T-cell (primary cell): ENCODE results near the gene RSPH10B2. TPM values are rescaled to one million over a fixed set of nuclear protein-coding genes. Genes with fewer than 3 reads are reported as not detected.
"Not testable (repeated sequence)": the region's sequence is repeated elsewhere in the genome, so short reads cannot be mapped to it uniquely, and the experiment has no call there.

ENCODE experiments used
- ATAC-seq, 4 experiments: fragments of 200-7000 bp in 3 of 4; fragments of 150-1000 bp in 1 of 4; cut with Tn5 transposase; replicated peaks in 1 of 4; 1 replicate in 3 of 4; 2 replicates in 1 of 4; pipeline ENCODE4 v1.10.0; 2021; ENCODE audit warnings: moderate library complexity in 3 of 4, mild to moderate bottlenecking in 2 of 4, moderate number of reproducible peaks in 1 of 4
- CTCF ChIA-PET, 2 donors: fragments of 300-600 bp; sonication (Branson Sonifier 250); formaldehyde crosslinking; loops; one replicate each; lab custom pipeline; 2022; ENCODE audit warnings: antibody characterized with exemption in 2 of 2; lab: Charles Lee
- POLR2A ChIA-PET, 2 donors: fragments of 300-600 bp; sonication (Branson Sonifier 250); formaldehyde crosslinking; loops; one replicate each; lab custom pipeline; 2022; ENCODE audit warnings: antibody characterized with exemption in 2 of 2; lab: Charles Lee
- DNase-seq, 35 experiments: peaks; one replicate each; pipeline versions ENCODE4 v3.0.0 to v3.0.0-alpha.2; 2013 to 2023
- H3K27ac ChIP-seq: one replicate; pipeline ENCODE4 v1.5.1; 2013; ENCODE audit warnings: low read length
- H3K27me3 ChIP-seq, 2 experiments: replicated peaks in 1 of 2; 1 replicate in 1 of 2; 2 replicates in 1 of 2; pipeline versions ENCODE4 v1.6.1 to v1.7.0; 2013; ENCODE audit warnings: low read length in 1 of 2, mixed read lengths in 1 of 2; ENCODE audit not compliant: control insufficient read depth in 2 of 2, insufficient read depth in 2 of 2; ENCODE audit errors: extremely low read depth in 1 of 2
- H3K36me3 ChIP-seq, 2 donors: 1 replicate in 1 of 2; 2 replicates in 1 of 2; pipeline versions ENCODE4 v1.6.1 to v1.7.0; 2013; ENCODE audit warnings: low read length in 1 of 2; ENCODE audit not compliant: control insufficient read depth in 2 of 2, insufficient read depth in 1 of 2; ENCODE audit errors: extremely low read depth in 1 of 2
- H3K4me1 ChIP-seq, 2 experiments: 1 replicate in 1 of 2; 2 replicates in 1 of 2; pipeline versions ENCODE4 v1.6.1 to v1.7.0; 2013; ENCODE audit warnings: low read length in 2 of 2, mixed read lengths in 1 of 2; ENCODE audit not compliant: insufficient read depth in 2 of 2, control insufficient read depth in 1 of 2; ENCODE audit errors: extremely low read depth in 1 of 2
- H3K4me3 ChIP-seq, 2 donors: 1 replicate in 1 of 2; 2 replicates in 1 of 2; pipeline versions ENCODE4 v1.5.1 to v1.7.0; 2013; ENCODE audit warnings: mild to moderate bottlenecking in 2 of 2, low read length in 1 of 2, moderate library complexity in 1 of 2; ENCODE audit not compliant: control insufficient read depth in 1 of 2; ENCODE audit errors: extremely low read depth in 1 of 2
- H3K9me3 ChIP-seq: 2 replicates; pipeline ENCODE4 v1.7.0; 2013
- H3K27ac Mint-ChIP-seq, 2 donors: one replicate each; pipeline ENCODE4 v1.8.0; 2020 to 2021; ENCODE audit warnings: mild to moderate bottlenecking in 2 of 2, mixed read lengths in 2 of 2
- H3K27me3 Mint-ChIP-seq, 2 donors: one replicate each; pipeline ENCODE4 v1.8.0; 2021 to 2022; ENCODE audit warnings: mixed read lengths in 2 of 2
- H3K36me3 Mint-ChIP-seq: one replicate; pipeline ENCODE4 v1.8.0; 2021; ENCODE audit warnings: mixed read lengths
- H3K4me1 Mint-ChIP-seq, 3 donors: one replicate each; pipeline ENCODE4 v1.8.0; 2020 to 2022; ENCODE audit warnings: mixed read lengths in 3 of 3, mild to moderate bottlenecking in 1 of 3
- H3K4me3 Mint-ChIP-seq, 3 donors: one replicate each; pipeline ENCODE4 v1.8.0; 2020 to 2022; ENCODE audit warnings: mild to moderate bottlenecking in 3 of 3, mixed read lengths in 3 of 3, moderate library complexity in 3 of 3
- H3K9me3 Mint-ChIP-seq, 3 donors: one replicate each; pipeline ENCODE4 v1.8.0; 2020 to 2022; ENCODE audit warnings: mixed read lengths in 3 of 3
- WGBS: methylation state at CpG from one replicate; pipeline ENCODE4 v1.1.5; 2013; ENCODE audit warnings: missing lambda C conversion rate; ENCODE audit not compliant: insufficient coverage; 5-methylcytosine and 5-hydroxymethylcytosine counted together
- total RNA-seq, 35 experiments: library from RNA in 6 of 35; stranded (reverse) in 6 of 35; fragments of 120-200 nt in 1 of 35; gene quantifications; one replicate each; pipeline versions ENCODE4 v1.2.1 to v1.2.4 and lab custom pipeline; 2013 to 2026

The RSPH10B2 gene
- total RNA-seq, 5 donors from 2014 or later (not counting 1 experiment from before 2014, with no cell fraction given): 0.09 to 1.0 (median 0.44) TPM; not detected in 2

- H3K4me1 ChIP-seq, H3K4me1 Mint-ChIP-seq, H3K36me3 ChIP-seq, H3K9me3 ChIP-seq, POLR2A ChIA-PET, DNase-seq, H3K36me3 Mint-ChIP-seq, H3K4me3 Mint-ChIP-seq, H3K27ac ChIP-seq, CTCF ChIA-PET, H3K4me3 ChIP-seq, H3K27ac Mint-ChIP-seq, ATAC-seq, H3K9me3 Mint-ChIP-seq: not testable (repeated sequence)
- H3K27me3 ChIP-seq: peaks cover 0 to 11% of the 10 kb centered on the region in 2 experiments
- H3K27me3 Mint-ChIP-seq: peaks cover 22 to 41% of the 10 kb centered on the region in 2 donors
- 49% methylated on average over 3 of the region's 5 CpGs for WGBS
These were observed 89.2 kb downstream of the RSPH10B2 start for GRCh38 chr7:6843092-6843491.

- H3K27ac ChIP-seq, CTCF ChIA-PET, H3K4me1 ChIP-seq, H3K4me3 Mint-ChIP-seq, H3K9me3 ChIP-seq, H3K36me3 ChIP-seq, H3K4me1 Mint-ChIP-seq, H3K4me3 ChIP-seq, H3K27ac Mint-ChIP-seq, H3K36me3 Mint-ChIP-seq, ATAC-seq, POLR2A ChIA-PET, DNase-seq, H3K9me3 Mint-ChIP-seq: not testable (repeated sequence)
- 85% methylated on average over 4 of the region's 6 CpGs for WGBS
- peaks cover 22 to 45% of the 10 kb centered on the region in 2 donors for H3K27me3 Mint-ChIP-seq
- peaks cover 0 to 11% of the 10 kb centered on the region in 2 experiments for H3K27me3 ChIP-seq
These were observed 89.8 kb downstream of the RSPH10B2 start for GRCh38 chr7:6843654-6844053.

DNA sequence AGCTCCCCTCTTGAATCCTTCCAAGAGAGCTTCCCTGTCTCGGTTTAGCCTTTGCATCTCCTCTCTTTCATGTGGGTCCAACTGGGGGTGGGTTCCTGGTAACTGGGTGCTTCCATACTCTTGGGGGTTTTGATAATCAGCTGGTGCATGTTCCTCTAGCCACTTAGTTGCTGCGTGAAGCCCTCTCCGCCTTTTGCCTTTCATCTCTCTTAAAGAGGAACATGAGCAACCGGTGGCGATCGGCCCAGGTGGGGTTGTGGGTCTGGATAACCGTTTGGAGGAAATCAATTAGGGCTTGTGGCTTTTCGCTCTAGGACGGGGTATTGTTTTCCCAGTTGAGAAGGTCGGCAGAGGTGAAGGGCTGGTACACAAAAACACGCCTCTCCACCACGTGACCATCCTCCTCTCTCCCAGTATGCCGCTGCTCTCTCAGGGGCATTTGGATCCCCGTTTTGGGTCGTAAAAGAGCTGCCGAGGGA lies 92.1 kb downstream of the RSPH10B2 start:
- H3K4me3 ChIP-seq, ATAC-seq, H3K36me3 Mint-ChIP-seq, H3K36me3 ChIP-seq, CTCF ChIA-PET, H3K4me1 ChIP-seq, H3K9me3 Mint-ChIP-seq, H3K27ac Mint-ChIP-seq, DNase-seq, H3K4me1 Mint-ChIP-seq, POLR2A ChIA-PET, H3K27ac ChIP-seq, H3K9me3 ChIP-seq: not testable (repeated sequence)
- peak overlapping the region in 1 of 3 donors; percentile 24 for H3K4me3 Mint-ChIP-seq
- H3K27me3 ChIP-seq: peaks cover 0 to 11% of the 10 kb centered on the region in 2 experiments
- peaks cover 19 to 32% of the 10 kb centered on the region in 2 donors for H3K27me3 Mint-ChIP-seq
- WGBS: 20% methylated on average over 1 of the region's 16 CpGs

GRCh38 chr7:6847751-6848150 lies 93.8 kb downstream of the RSPH10B2 start:
- H3K27ac Mint-ChIP-seq, H3K4me1 ChIP-seq, H3K4me1 Mint-ChIP-seq, H3K27me3 ChIP-seq, POLR2A ChIA-PET, H3K4me3 Mint-ChIP-seq, H3K4me3 ChIP-seq, CTCF ChIA-PET, ATAC-seq, DNase-seq, H3K36me3 Mint-ChIP-seq, H3K27ac ChIP-seq, H3K9me3 ChIP-seq, H3K9me3 Mint-ChIP-seq, H3K36me3 ChIP-seq: not testable (repeated sequence)
- WGBS: no CpG with 5 or more reads among the region's 18 CpGs
- peaks cover 10 to 20% of the 10 kb centered on the region in 2 donors for H3K27me3 Mint-ChIP-seq

Other genes starting within 250 kb of the RSPH10B2 start
- 1 to 10 TPM in 1 of 5 donors, under 1 TPM in 4; 0.30 to 1.5 (median 0.90) TPM for gene GRID2IP, start 202.6 kb upstream of the RSPH10B2 start, total RNA-seq
- 10 to 100 TPM; 27.7 to 35.5 (median 30.3) TPM for gene ZDHHC4, start 176.6 kb upstream of the RSPH10B2 start, total RNA-seq
- 10 to 100 TPM; 48.3 to 65.9 (median 64.1) TPM for gene INTS15, start 164.1 kb upstream of the RSPH10B2 start, total RNA-seq
- 1 to 10 TPM; 3.6 to 7.6 (median 5.6) TPM for gene ZNF853, start 138.5 kb upstream of the RSPH10B2 start, total RNA-seq
- 10 to 100 TPM; 51.4 to 69.9 (median 63.4) TPM for gene ZNF316, start 116.8 kb upstream of the RSPH10B2 start, total RNA-seq
- 10 to 100 TPM; 25.1 to 49.7 (median 41.6) TPM for gene ZNF12, start 47.2 kb upstream of the RSPH10B2 start, total RNA-seq
- 10 to 100 TPM; 60.1 to 95.5 (median 85.1) TPM for gene CCZ1B, start 72.2 kb downstream of the RSPH10B2 start, total RNA-seq